Mesenchymal stem cell (in vitro differentiated cells and primary cell): Measurements from ENCODE around the gene SREBF1.

Source experiments
- DNase-seq: peaks from one replicate; pipeline ENCODE4 v3.0.0-alpha.2; 2013
- H2AFZ ChIP-seq: one replicate; pipeline ENCODE4 v1.6.1; 2013; ENCODE audit warnings: low read depth, mild to moderate bottlenecking, control low read depth, inconsistent platforms, low read length, moderate library complexity
- H2AK5ac ChIP-seq: 2 replicates; pipeline ENCODE4 v1.6.1; 2013; ENCODE audit warnings: low read length, moderate library complexity, mild to moderate bottlenecking, inconsistent platforms; ENCODE audit not compliant: severe bottlenecking
- H2BK120ac ChIP-seq: one replicate; pipeline ENCODE4 v1.6.1; 2013; ENCODE audit warnings: low read depth, mild to moderate bottlenecking, inconsistent platforms, low read length, moderate library complexity
- H2BK12ac ChIP-seq, 2 experiments: one replicate each; pipeline ENCODE4 v1.6.1; 2013; ENCODE audit warnings: inconsistent platforms in 2 of 2, low read length in 2 of 2, mild to moderate bottlenecking in 2 of 2, moderate library complexity in 2 of 2, control low read depth in 1 of 2
- H2BK15ac ChIP-seq: one replicate; pipeline ENCODE4 v1.6.1; 2013; ENCODE audit warnings: mild to moderate bottlenecking, low read depth, inconsistent platforms; ENCODE audit not compliant: poor library complexity, severe bottlenecking
- H2BK5ac ChIP-seq: 2 replicates; pipeline ENCODE4 v1.6.1; 2013; ENCODE audit warnings: low read depth, mild to moderate bottlenecking, low read length, control low read depth, inconsistent platforms; ENCODE audit not compliant: poor library complexity, severe bottlenecking
- H3K14ac ChIP-seq, 2 experiments: one replicate each; pipeline ENCODE4 v1.6.1; 2013; ENCODE audit warnings: inconsistent platforms in 2 of 2, low read length in 2 of 2, control low read depth in 1 of 2, mild to moderate bottlenecking in 1 of 2, moderate library complexity in 1 of 2
- H3K18ac ChIP-seq, 2 experiments: one replicate each; pipeline ENCODE4 v1.6.1; 2013; ENCODE audit warnings: inconsistent platforms in 2 of 2, low read length in 2 of 2, control low read depth in 1 of 2, low read depth in 1 of 2, mild to moderate bottlenecking in 1 of 2
- H3K23ac ChIP-seq, 2 experiments: one replicate each; pipeline ENCODE4 v1.6.1; 2013; ENCODE audit warnings: inconsistent platforms in 2 of 2, low read length in 2 of 2, mild to moderate bottlenecking in 2 of 2, moderate library complexity in 2 of 2, control low read depth in 1 of 2
- H3K27ac ChIP-seq: 2 replicates; pipeline ENCODE4 v1.5.1; 2013; ENCODE audit warnings: mild to moderate bottlenecking, moderate library complexity, low read length, control low read depth, inconsistent platforms; ENCODE audit not compliant: poor library complexity, severe bottlenecking
- H3K27me3 ChIP-seq, 2 experiments: 2 replicates each; pipeline versions ENCODE4 v1.6.1 to v1.7.0; 2013; ENCODE audit warnings: low read length in 2 of 2, mild to moderate bottlenecking in 2 of 2, moderate library complexity in 2 of 2, control low read depth in 1 of 2, inconsistent platforms in 1 of 2; ENCODE audit not compliant: control insufficient read depth in 1 of 2, insufficient read depth in 1 of 2
- H3K36me3 ChIP-seq, 2 experiments: 2 replicates each; pipeline versions ENCODE4 v1.6.1 to v1.7.0; 2013; ENCODE audit warnings: low read length in 2 of 2, control low read depth in 1 of 2, inconsistent platforms in 1 of 2, low read depth in 1 of 2, mild to moderate bottlenecking in 1 of 2; ENCODE audit not compliant: insufficient read depth in 2 of 2, control insufficient read depth in 1 of 2
- H3K4ac ChIP-seq, 2 experiments: one replicate each; pipeline ENCODE4 v1.6.1; 2013; ENCODE audit warnings: inconsistent platforms in 2 of 2, low read length in 2 of 2, mild to moderate bottlenecking in 2 of 2, moderate library complexity in 2 of 2, control low read depth in 1 of 2, low read depth in 1 of 2
- H3K4me1 ChIP-seq: 2 replicates; pipeline ENCODE4 v1.6.1; 2013; ENCODE audit warnings: low read depth, low read length, control low read depth; ENCODE audit not compliant: control insufficient read depth, insufficient read depth
- H3K4me2 ChIP-seq: 2 replicates; pipeline ENCODE4 v1.6.1; 2013; ENCODE audit warnings: low read length, mild to moderate bottlenecking, inconsistent platforms; ENCODE audit not compliant: poor library complexity, severe bottlenecking
- H3K4me3 ChIP-seq, 2 experiments: 2 replicates each; pipeline versions ENCODE4 v1.5.1 to v1.7.0; 2013; ENCODE audit warnings: low read length in 2 of 2, mild to moderate bottlenecking in 2 of 2, control low read depth in 1 of 2, low read depth in 1 of 2; ENCODE audit not compliant: insufficient read depth in 1 of 2
- H3K79me1 ChIP-seq: replicated peaks from 2 replicates; pipeline ENCODE4 v1.6.1; 2013; ENCODE audit warnings: mild to moderate bottlenecking, control low read depth, low read length, inconsistent platforms; ENCODE audit not compliant: poor library complexity, severe bottlenecking
- H3K9ac ChIP-seq: 2 replicates; pipeline ENCODE4 v1.7.0; 2013; ENCODE audit warnings: mild to moderate bottlenecking, low read length, moderate library complexity
- H3K9me3 ChIP-seq: 2 replicates; pipeline ENCODE4 v1.7.0; 2013; ENCODE audit warnings: mild to moderate bottlenecking, low read length; ENCODE audit not compliant: control insufficient read depth
- H4K8ac ChIP-seq: one replicate; pipeline ENCODE4 v1.6.1; 2013; ENCODE audit warnings: inconsistent platforms, mild to moderate bottlenecking, low read length, moderate library complexity
- H4K91ac ChIP-seq: one replicate; pipeline ENCODE4 v1.6.1; 2013; ENCODE audit warnings: mild to moderate bottlenecking, low read length, inconsistent platforms
- WGBS: methylation state at CpG from one replicate; pipeline ENCODE4 v1.1.7; 2013; ENCODE audit warnings: mixed read lengths; 5-methylcytosine and 5-hydroxymethylcytosine counted together

The SREBF1 gene

GRCh38 chr17:17805575-17805974 lies 31.2 kb downstream of the SREBF1 start:
- Histone ChIP-seq H3K36me3 (peaks cover 31 to 72% of the 10 kb centered on the region in 2 experiments), H3K4me1 (peaks cover 27% of the 10 kb centered on the region), H3K4me2 (no peak overlapping the region), H4K91ac (peak overlapping the region; percentile 18), H3K27ac (no peak overlapping the region), H2BK5ac (no peak overlapping the region), H3K14ac (no peak overlapping the region), H3K27me3 (no peaks in the 10 kb centered on the region), H3K23ac (no peak overlapping the region), H4K8ac (no peak overlapping the region), H2BK15ac (no peak overlapping the region), H2BK120ac (no peak overlapping the region), H3K4ac (no peak overlapping the region), H2AK5ac (no peak overlapping the region), H2BK12ac (no peak overlapping the region), H2AFZ (no peak overlapping the region), H3K9me3 (no peaks in the 10 kb centered on the region), H3K9ac (no peak overlapping the region), H3K79me1 (peaks cover 14% of the 10 kb centered on the region), H3K4me3 (no peak overlapping the region), H3K18ac (no peak overlapping the region)
- 89% methylated on average over 9 of the region's 9 CpGs for WGBS
- DNase-seq, result peak; percentile 25

DNA sequence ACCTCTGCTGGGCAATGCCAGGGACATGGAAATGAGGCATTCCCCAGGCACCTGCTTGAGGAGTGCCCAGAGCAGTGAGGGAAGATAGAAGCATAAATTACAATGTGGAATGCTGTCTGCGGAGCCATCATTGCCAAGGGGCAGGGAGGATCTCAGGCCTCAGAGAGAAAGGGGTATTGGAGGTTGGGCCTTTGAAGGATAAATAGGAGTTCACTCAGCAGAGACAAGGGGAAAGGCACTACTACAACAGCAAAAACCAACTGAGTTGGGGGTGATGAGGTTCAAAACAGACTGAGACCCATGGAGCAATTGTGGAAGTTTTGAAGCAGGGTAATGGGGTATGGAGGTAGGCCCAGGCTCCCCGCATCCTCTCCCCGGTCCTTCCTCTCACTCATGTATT lies 32.8 kb downstream of the SREBF1 start:
- 98% methylated on average over 3 of the region's 3 CpGs for WGBS

DNA sequence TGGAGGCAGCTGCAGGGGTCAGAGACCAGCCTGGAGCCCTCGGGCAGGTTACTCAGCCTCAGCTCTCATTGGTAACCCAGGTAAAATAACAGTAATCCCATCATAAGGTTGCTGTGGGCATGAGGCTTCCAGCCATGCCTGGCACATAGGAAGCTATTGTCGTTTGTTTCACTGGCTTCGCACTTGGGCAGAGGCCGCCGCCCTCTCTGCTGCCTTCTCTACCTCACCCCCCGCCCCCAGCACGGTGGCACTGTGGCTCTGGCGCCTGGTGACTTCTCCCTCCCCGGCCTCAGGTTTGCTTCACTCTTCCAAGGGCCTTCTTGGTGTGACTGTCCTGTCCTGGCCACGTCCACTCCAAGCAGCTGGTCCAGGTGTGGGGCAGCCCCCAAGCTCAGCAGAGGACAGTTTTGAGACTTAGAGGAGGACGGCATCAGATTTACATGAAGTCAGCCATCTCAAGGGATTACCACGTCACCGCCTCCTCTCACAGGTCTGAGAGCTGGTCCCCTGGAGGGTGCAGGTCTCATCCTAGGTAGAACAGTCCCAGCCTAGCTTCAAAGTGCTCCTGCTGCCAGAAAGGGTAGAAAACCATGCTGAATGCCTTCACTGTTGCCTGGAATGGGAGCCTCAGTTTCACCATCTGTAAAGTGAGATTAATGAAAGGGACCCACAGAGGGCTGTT lies 34.8 kb downstream of the SREBF1 start:
- Histone ChIP-seq H3K4me1 (peaks cover 9% of the 10 kb centered on the region), H4K91ac (no peak overlapping the region), H2AK5ac (no peak overlapping the region), H2AFZ (no peak overlapping the region), H3K9me3 (no peaks in the 10 kb centered on the region), H3K36me3 (peaks cover 47 to 86% of the 10 kb centered on the region in 2 experiments), H3K27ac (no peak overlapping the region), H3K14ac (no peak overlapping the region), H3K9ac (no peak overlapping the region), H3K27me3 (no peaks in the 10 kb centered on the region), H3K4me3 (no peak overlapping the region), H3K4me2 (no peak overlapping the region), H3K23ac (no peak overlapping the region), H3K18ac (no peak overlapping the region), H2BK120ac (no peak overlapping the region), H3K79me1 (peaks cover 34% of the 10 kb centered on the region), H2BK12ac (no peak overlapping the region), H4K8ac (no peak overlapping the region), H3K4ac (no peak overlapping the region), H2BK15ac (no peak overlapping the region), H2BK5ac (no peak overlapping the region)
- no peak for DNase-seq
- WGBS, result 94% methylated on average over 13 of the region's 13 CpGs

More for the DNA sequence above, 32.8 kb downstream of the SREBF1 start:
- no peak overlapping the region for H3K27ac ChIP-seq
- H2BK120ac ChIP-seq, result no peak overlapping the region
- peaks cover 35 to 84% of the 10 kb centered on the region in 2 experiments for H3K36me3 ChIP-seq
- no peak overlapping the region for H3K4me2 ChIP-seq
- no peak overlapping the region for H2AFZ ChIP-seq
- no peak overlapping the region for H2BK5ac ChIP-seq
- H3K4me3 ChIP-seq, result no peak overlapping the region
- H2BK15ac ChIP-seq, result peak overlapping the region; percentile 17
- peaks cover 13% of the 10 kb centered on the region for H3K4me1 ChIP-seq
- H3K9ac ChIP-seq, result no peak overlapping the region
- no peak overlapping the region for H4K8ac ChIP-seq
- no peak overlapping the region for H3K14ac ChIP-seq
- no peak overlapping the region for H4K91ac ChIP-seq
- H3K4ac ChIP-seq, result no peak overlapping the region
- no peak overlapping the region for H3K23ac ChIP-seq
- peaks cover 20% of the 10 kb centered on the region for H3K79me1 ChIP-seq
- no peak for DNase-seq
- H3K27me3 ChIP-seq, result no peaks in the 10 kb centered on the region
- no peaks in the 10 kb centered on the region for H3K9me3 ChIP-seq
- H2BK12ac ChIP-seq, result no peak overlapping the region
- no peak overlapping the region for H2AK5ac ChIP-seq
- H3K18ac ChIP-seq, result no peak overlapping the region

DNA sequence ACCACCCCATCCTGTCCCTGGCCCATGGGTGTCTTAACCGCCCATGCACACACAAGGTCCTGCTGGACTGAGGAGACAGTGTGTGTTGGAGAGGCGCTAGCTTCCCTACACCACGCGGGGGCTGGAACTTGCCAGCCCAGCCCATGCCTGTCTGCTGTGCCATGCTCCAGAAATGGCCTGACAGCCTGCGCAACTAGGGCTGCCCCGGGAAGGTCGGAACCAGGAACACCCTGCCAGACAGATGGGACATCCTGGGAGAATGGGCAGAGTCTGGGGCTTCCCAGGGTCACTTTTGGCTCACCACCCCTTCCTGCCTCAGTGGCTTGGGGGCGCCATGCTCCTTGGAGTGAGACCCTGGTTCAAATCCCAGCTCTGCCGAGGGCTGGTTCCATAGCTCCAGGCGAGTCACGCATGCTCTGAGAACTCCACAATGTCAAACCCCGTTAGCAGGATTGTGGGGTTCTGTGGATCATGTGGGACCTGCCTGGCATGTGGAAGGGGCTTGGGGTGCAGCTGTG lies 36.2 kb downstream of the SREBF1 start:
- Histone ChIP-seq H3K4me3 (no peak overlapping the region), H2BK15ac (no peak overlapping the region), H3K4me2 (no peak overlapping the region), H3K9ac (no peak overlapping the region), H3K79me1 (peaks cover 40% of the 10 kb centered on the region), H2BK5ac (no peak overlapping the region), H2AFZ (no peak overlapping the region), H3K27ac (no peak overlapping the region), H3K36me3 (peaks cover 48 to 87% of the 10 kb centered on the region in 2 experiments), H2AK5ac (no peak overlapping the region), H4K8ac (peak overlapping the region; percentile 39), H3K23ac (no peak overlapping the region), H3K9me3 (no peaks in the 10 kb centered on the region), H3K18ac (peak overlapping the region in 1 of 2 experiments; percentile 38), H2BK120ac (no peak overlapping the region), H2BK12ac (no peak overlapping the region), H3K27me3 (no peaks in the 10 kb centered on the region), H3K14ac (no peak overlapping the region), H4K91ac (no peak overlapping the region), H3K4ac (no peak overlapping the region), H3K4me1 (peaks cover 3% of the 10 kb centered on the region)
- WGBS, result 93% methylated on average over 12 of the region's 12 CpGs
- no peak for DNase-seq
